Stimulated activated CD4-positive, alpha-beta T cell treated with anti-CD3 and anti-CD28 coated beads, Interleukin-2, amount 100 ng/mL, for 48 hours (primary cell): ENCODE measurements around the gene OSGEP.
"Not testable (repeated sequence)": the region's sequence is repeated elsewhere in the genome, so short reads cannot be mapped to it uniquely, and the experiment has no call there.

ENCODE experiments used
- DNase-seq, 2 donors: peaks; one replicate each; pipeline ENCODE4 v3.0.0-alpha.2; 2020

OSGEP gene

GRCh38 chr14:20469242-20469889 is 14.8 kb upstream of the OSGEP start, which contains the start of gene PNP:
Gene PNP (plus strand): TSS chr14:20469406. CDS start chr14:20469525, 119 bp downstream.
- peak; percentile 83 to 85 for DNase-seq

- no peak for DNase-seq
Observed at GRCh38 chr14:20468764-20469241, 14.2 kb upstream of the OSGEP start.

- DNase-seq, result peak; percentile 94 to 95
Observed at GRCh38 chr14:20461225-20462141, 6.9 kb upstream of the OSGEP start, which contains the start of gene PIP4P1. Gene PIP4P1 (minus strand): TSS chr14:20461434. CDS start chr14:20461325, 109 bp downstream.

- DNase-seq, result peak in 1 of 2 donors; percentile 20
Observed at GRCh38 chr14:20460458-20461224, 6.0 kb upstream of the OSGEP start.

- DNase-seq, result no peak
Observed at GRCh38 chr14:20458031-20458789, 3.6 kb upstream of the OSGEP start.

- no peak for DNase-seq
Observed at GRCh38 chr14:20456971-20457370, 2.4 kb upstream of the OSGEP start.

- DNase-seq, result no peak
Observed at GRCh38 chr14:20455355-20456300, 1.0 kb upstream of the OSGEP start.

GRCh38 chr14:20452831-20453230 is 1.8 kb downstream of the OSGEP start:
- not testable (repeated sequence) for DNase-seq

GRCh38 chr14:20446889-20447288 is 7.7 kb downstream of the OSGEP start:
- no peak for DNase-seq

GRCh38 chr14:20443650-20444049 is 11.0 kb downstream of the OSGEP start:
- DNase-seq, result not testable (repeated sequence)

GRCh38 chr14:20441461-20441860 is 13.2 kb downstream of the OSGEP start:
- no peak for DNase-seq

- DNase-seq, result no peak
Observed at GRCh38 chr14:20440882-20441281, 13.7 kb downstream of the OSGEP start.

GRCh38 chr14:20440465-20440864 is 14.1 kb downstream of the OSGEP start:
- no peak for DNase-seq

GRCh38 chr14:20438664-20439063 is 15.9 kb downstream of the OSGEP start:
- DNase-seq, result no peak

- DNase-seq, result no peak
Observed at GRCh38 chr14:20436363-20436755, 18.3 kb downstream of the OSGEP start.

- no peak for DNase-seq
Observed at GRCh38 chr14:20435582-20436362, 18.8 kb downstream of the OSGEP start, which contains the start of gene KLHL33. Gene KLHL33 (minus strand): TSS chr14:20436166. CDS start chr14:20435811, 355 bp downstream.

GRCh38 chr14:20434701-20435581 is 19.7 kb downstream of the OSGEP start:
- DNase-seq, result no peak

- no peak for DNase-seq
Observed at GRCh38 chr14:20429801-20430669, 24.6 kb downstream of the OSGEP start.
